ENCODE data around the gene ERC2.

Gene ERC2

DNA sequence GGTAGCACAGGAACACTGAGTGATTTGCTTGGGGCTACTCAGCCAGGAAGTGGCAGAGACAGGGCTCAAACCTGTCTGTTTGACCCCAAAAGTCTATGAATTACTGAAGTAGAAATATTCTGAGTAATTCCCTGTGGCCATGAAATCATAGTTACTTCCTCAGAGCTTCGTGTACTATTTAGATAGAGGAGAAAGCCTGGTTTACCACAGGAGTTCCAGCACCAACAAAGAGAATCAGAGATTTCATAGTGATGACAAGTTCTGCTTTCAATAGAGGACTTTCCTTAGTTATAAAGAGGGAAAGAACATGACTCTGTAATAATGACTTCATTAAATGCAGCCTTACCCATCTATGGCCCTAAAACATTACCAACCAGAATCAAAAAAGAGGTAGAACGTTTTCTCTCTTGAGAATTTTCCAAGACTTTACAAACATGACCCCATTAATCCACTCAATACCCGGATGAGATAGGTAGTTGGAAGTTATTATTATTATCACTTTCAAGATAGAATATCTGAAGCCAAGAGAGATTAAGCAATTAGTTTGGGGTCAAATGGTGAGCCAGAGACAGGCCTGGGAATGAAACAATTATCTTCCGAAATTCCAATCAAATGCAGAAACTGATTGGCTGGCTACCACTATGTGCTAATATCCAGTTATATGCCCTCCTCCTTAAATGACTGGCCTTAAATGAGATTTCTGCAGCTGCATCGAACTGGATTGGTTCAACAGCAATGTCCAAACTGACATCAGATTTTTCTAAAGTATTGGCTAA lies 967.5 kb downstream of the ERC2 start:
- DNase-seq (ENCODE audit: low spot score): no peak
- TF ChIP-seq, protein P1, sequence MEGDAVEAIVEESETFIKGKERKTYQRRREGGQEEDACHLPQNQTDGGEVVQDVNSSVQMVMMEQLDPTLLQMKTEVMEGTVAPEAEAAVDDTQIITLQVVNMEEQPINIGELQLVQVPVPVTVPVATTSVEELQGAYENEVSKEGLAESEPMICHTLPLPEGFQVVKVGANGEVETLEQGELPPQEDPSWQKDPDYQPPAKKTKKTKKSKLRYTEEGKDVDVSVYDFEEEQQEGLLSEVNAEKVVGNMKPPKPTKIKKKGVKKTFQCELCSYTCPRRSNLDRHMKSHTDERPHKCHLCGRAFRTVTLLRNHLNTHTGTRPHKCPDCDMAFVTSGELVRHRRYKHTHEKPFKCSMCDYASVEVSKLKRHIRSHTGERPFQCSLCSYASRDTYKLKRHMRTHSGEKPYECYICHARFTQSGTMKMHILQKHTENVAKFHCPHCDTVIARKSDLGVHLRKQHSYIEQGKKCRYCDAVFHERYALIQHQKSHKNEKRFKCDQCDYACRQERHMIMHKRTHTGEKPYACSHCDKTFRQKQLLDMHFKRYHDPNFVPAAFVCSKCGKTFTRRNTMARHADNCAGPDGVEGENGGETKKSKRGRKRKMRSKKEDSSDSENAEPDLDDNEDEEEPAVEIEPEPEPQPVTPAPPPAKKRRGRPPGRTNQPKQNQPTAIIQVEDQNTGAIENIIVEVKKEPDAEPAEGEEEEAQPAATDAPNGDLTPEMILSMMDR (IDR thresholded peaks at IDR 0.05; ENCODE audit: extremely low read depth, missing control alignments): no peak

DNA sequence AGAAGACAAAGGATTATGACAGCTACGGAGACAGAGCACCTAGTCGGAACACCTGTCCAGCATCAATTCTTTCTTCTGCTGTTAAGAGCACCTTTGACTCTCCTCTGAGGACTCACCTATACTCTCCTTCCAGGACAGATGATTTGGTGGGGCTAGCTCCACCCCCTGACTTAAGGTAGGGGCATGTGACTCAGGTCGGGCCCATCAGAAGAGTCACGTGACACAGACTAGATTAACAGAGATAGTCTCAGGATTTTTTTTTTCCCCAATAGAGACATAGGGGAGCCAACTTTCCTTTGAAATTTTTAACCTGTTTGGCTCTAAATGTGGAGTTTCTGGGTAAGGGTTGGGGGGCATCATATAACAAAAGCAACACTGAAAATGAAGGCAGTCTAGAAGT lies 969.7 kb downstream of the ERC2 start:
- TF ChIP-seq, protein P1 (IDR thresholded peaks at IDR 0.05; ENCODE audit: extremely low read depth, missing control alignments): no peak
- DNase-seq (ENCODE audit: low spot score): no peak

DNA sequence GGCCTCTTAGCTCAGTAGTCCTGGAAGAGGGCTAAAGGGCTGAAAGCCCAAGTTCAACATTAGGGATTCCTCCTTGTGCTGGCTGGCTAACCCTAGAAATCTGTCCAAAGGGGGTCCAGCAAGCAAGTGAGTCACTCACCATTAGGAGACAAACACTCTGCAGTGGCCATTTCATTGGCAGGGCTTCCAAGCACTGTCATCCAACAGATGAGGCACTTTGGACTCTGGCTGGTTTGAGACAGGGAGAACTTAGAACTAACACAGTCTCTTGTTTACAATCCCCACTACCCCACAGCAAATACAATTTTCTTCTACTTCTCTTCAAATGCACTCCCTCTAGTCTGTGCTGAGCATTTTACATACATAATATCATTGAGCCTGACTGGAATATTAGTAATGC lies 971.0 kb downstream of the ERC2 start:
- DNase-seq (ENCODE audit: low spot score): no peak
- TF ChIP-seq, protein P1 (IDR thresholded peaks at IDR 0.05; ENCODE audit: extremely low read depth, missing control alignments): no peak

DNA sequence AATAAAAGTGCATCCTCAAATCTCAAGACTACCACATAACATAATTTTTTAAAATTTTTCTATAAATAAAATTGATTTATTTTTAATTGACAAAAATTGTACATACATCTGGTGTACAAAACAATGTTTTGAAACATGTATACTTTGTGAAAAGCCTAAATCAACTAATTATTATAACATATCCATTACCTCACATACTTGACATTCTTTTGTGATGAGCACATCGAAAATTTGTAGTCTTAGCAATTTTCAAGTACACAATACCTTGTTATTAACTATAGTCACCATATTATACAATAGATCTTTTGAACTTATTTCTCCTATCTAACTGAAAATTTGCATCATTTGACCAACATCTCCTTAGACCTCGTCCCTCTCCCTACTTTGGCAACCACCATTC lies 973.3 kb downstream of the ERC2 start:
- no peak for DNase-seq (ENCODE audit: low spot score)

DNA sequence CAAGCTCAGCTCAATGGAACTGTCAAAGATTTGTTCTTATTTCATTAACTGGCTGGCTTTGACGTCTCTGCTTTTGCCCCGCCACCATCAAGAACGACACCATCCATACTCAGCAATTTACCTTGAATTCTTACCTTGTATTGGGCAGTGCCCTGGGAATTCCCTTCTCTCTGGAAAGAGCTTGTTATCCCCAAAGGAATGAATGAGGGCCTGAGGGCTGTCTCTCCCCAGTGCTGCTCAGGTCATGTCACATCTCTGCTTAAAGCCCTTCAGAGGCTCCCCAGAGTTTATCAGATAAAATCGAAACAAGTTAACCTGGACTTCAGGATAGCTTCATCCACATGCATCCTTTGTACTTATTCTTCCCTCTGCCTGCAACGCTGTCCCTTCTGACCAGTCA lies 975.3 kb downstream of the ERC2 start:
- TF ChIP-seq, protein P1 (IDR thresholded peaks at IDR 0.05; ENCODE audit: extremely low read depth, missing control alignments): no peak
- DNase-seq (ENCODE audit: low spot score): no peak

More for the DNA sequence above, 973.3 kb downstream of the ERC2 start:
- TF ChIP-seq, protein P1 (IDR thresholded peaks at IDR 0.05; ENCODE audit: extremely low read depth, missing control alignments): no peak

DNA sequence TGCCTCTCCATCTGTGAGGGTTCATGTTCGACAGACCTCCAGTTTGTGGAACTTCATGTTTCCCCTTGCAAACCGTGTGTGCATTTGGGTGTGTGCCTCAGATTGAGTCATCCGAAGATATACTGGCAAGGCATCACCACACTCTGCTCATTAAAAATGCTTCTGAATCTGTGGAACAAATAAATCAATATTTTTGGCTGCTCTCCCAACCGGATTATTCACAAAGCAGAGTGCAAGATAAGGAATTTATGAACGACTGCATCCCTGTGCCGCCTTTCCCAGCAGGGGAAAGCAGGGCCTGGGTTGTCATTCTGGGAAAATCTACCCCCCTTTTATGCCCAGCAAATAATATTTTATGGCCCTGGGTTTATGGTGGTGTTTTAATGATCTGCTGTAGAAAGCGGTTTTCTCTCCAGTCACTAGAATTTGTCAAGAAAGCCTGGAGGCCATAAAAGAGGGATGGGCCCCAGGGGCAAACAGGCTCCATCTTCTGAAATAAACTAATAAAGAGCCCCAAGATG lies 976.9 kb downstream of the ERC2 start:
- TF ChIP-seq, protein P1 (IDR thresholded peaks at IDR 0.05; ENCODE audit: extremely low read depth, missing control alignments): no peak
- DNase-seq (ENCODE audit: low spot score): no peak

DNA sequence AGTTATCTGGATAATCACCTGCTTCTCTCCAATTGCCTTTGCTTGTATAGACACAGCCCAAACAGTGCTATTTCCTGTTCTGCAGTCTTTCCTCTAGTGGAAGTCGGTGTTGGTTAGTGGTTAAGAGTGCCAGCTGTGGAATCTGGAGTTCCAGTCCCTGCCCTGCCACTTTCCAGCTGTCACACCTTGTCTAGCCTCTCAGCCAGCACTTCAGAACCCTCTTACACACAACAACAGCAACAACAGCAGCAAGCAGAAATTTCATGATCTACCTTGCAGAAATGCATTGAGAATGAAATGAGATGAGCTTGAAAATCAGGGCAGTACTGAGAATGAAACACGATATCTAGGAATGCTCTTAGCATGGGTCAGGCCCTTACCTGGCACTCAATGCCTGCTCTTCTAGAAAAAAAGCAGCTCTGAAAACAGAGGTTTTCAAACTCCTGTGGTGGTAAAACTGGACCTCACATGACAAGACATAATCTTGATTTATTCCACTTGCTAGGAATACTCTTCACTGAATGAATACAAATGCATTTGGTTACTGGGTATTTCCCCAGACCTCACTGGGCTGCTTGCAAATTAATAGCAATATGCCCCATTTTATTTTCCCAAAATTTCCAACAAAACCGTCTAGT lies 977.9 kb downstream of the ERC2 start:
- DNase-seq (ENCODE audit: low spot score): no peak

More for the DNA sequence above, 977.9 kb downstream of the ERC2 start:
- TF ChIP-seq, protein P1 (IDR thresholded peaks at IDR 0.05; ENCODE audit: extremely low read depth, missing control alignments): no peak
